Measurements from ENCODE around the gene TLK2. TPM values are rescaled to one million over a fixed set of nuclear protein-coding genes. Genes with fewer than 3 reads are reported as not detected.

TLK2 gene
- polyA plus RNA-seq, 2 of the 4 experiments (the other 2 are of a cell fraction), result 30.4 to 68.7 TPM

DNA sequence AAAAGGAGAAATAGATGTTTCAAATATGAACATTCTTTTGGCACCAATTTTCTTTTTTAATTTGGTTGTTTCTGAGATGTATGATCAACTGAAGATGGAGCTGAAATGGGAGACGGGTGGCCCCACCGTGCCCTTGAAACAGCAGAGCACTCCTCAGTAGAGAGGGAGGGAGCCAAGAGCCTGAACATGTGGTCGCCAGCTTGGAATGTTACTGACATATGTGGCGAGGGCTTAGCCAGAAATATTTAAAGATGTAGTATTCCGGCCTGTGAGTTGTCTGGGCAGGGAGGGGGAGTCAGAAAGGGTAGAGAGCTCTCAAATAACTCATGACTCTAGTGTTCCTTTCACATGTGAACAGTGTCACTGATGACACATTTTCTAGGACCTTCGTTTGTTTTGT lies 135.5 kb downstream of the TLK2 start:
- CTCF ChIA-PET, result interaction anchor here (1.7 kb wide), 1 partner anchor 61 kb away, joined by 7 read pairs; no protein-coding TSS in a partner anchor
- no peak for DNase-seq (ENCODE audit: low read depth in 1 of 2, low spot score in 1 of 2)
- no peak overlapping the region for H3K4me2 ChIP-seq
- H3K27ac ChIP-seq, result no peak overlapping the region
- no peaks in the 10 kb centered on the region for H3K9me3 ChIP-seq
- POLR2A ChIA-PET, result no interaction called here
- FAIRE-seq, result no peak
- TF ChIP-seq RARB (CRISPR knock-in tag; IDR thresholded peaks at IDR 0.05), result no peak
- TF ChIP-seq, protein P1, sequence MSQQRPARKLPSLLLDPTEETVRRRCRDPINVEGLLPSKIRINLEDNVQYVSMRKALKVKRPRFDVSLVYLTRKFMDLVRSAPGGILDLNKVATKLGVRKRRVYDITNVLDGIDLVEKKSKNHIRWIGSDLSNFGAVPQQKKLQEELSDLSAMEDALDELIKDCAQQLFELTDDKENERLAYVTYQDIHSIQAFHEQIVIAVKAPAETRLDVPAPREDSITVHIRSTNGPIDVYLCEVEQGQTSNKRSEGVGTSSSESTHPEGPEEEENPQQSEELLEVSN (IDR thresholded peaks at IDR 0.05; ENCODE audit: borderline replicate concordance, low read depth), result no peak
- no peak for TF ChIP-seq JUNB (IDR thresholded peaks at IDR 0.05)
- no peak for TF ChIP-seq PHF8 (IDR thresholded peaks at IDR 0.05; ENCODE audit: borderline replicate concordance, low read depth)
- TF ChIP-seq, protein P2, sequence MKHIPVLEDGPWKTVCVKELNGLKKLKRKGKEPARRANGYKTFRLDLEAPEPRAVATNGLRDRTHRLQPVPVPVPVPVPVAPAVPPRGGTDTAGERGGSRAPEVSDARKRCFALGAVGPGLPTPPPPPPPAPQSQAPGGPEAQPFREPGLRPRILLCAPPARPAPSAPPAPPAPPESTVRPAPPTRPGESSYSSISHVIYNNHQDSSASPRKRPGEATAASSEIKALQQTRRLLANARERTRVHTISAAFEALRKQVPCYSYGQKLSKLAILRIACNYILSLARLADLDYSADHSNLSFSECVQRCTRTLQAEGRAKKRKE (CRISPR knock-in tag; IDR thresholded peaks at IDR 0.05; ENCODE audit: low read depth), result no peak
- H3K4me3 ChIP-seq, result no peak overlapping the region
- ATAC-seq, result no peak; a peak in 1 of 6 replicates
- WGBS (ENCODE audit: missing lambda C conversion rate), result 79% methylated on average over 6 of the region's 6 CpGs
- no peaks in the 10 kb centered on the region for H3K4me1 ChIP-seq

DNA sequence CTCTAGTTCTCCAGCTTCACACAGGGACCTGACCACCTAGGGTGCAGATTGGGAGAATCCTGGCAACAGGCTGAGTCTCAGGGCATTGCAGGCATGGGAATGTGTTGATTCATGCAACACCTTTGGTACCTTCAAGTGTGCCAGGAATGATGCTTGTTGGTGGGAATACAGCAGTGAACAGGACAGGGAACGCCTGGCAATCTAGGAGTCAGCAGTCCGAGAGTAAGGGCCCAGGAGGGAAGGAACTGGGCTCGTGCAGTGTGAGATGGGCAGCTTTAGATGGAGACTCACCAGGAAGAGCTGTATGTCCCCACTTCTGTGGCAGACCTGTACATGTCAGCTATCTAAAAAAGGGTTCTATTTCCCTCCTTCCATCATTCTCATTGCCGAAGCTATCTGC lies 136.9 kb downstream of the TLK2 start:
- POLR2A ChIA-PET, result no interaction called here
- WGBS (ENCODE audit: missing lambda C conversion rate), result 87% methylated on average over 4 of the region's 4 CpGs
- TF ChIP-seq, protein P3, sequence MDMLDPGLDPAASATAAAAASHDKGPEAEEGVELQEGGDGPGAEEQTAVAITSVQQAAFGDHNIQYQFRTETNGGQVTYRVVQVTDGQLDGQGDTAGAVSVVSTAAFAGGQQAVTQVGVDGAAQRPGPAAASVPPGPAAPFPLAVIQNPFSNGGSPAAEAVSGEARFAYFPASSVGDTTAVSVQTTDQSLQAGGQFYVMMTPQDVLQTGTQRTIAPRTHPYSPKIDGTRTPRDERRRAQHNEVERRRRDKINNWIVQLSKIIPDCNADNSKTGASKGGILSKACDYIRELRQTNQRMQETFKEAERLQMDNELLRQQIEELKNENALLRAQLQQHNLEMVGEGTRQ (IDR thresholded peaks at IDR 0.05), result no peak
- TF ChIP-seq CEBPB (IDR thresholded peaks at IDR 0.05) (no peak), MAFK (IDR thresholded peaks at IDR 0.05; ENCODE audit: partially characterized antibody) (no peak), GATA3 (IDR thresholded peaks at IDR 0.05; ENCODE audit: borderline replicate concordance) (no peak), ZSCAN20 (CRISPR knock-in tag; IDR thresholded peaks at IDR 0.05) (no peak), TFCP2L1 (CRISPR knock-in tag; IDR thresholded peaks at IDR 0.05) (no peak), CHD2 (IDR thresholded peaks at IDR 0.05; ENCODE audit: low read length, partially characterized antibody) (no peak), POLR2AphosphoS2 (conservative IDR thresholded peaks at IDR 0.05; ENCODE audit: low read length) (no peak), NFE2L2 (conservative IDR thresholded peaks at IDR 0.05; ENCODE audit: low read length) (no peak)
- no peaks in the 10 kb centered on the region for H3K4me1 ChIP-seq
- ATAC-seq (no peak), FAIRE-seq (no peak), DNase-seq (ENCODE audit: low read depth in 1 of 2, low spot score in 1 of 2) (no peak)
- CTCF ChIA-PET, result interaction anchor here (1.1 kb wide), 1 partner anchor 35 kb away, joined by 3 read pairs; no protein-coding TSS in a partner anchor
- no peak overlapping the region for H3K27ac ChIP-seq
- H3K4me3 ChIP-seq, result no peak overlapping the region
- no peaks in the 10 kb centered on the region for H3K9me3 ChIP-seq
- H3K4me2 ChIP-seq, result no peak overlapping the region

DNA sequence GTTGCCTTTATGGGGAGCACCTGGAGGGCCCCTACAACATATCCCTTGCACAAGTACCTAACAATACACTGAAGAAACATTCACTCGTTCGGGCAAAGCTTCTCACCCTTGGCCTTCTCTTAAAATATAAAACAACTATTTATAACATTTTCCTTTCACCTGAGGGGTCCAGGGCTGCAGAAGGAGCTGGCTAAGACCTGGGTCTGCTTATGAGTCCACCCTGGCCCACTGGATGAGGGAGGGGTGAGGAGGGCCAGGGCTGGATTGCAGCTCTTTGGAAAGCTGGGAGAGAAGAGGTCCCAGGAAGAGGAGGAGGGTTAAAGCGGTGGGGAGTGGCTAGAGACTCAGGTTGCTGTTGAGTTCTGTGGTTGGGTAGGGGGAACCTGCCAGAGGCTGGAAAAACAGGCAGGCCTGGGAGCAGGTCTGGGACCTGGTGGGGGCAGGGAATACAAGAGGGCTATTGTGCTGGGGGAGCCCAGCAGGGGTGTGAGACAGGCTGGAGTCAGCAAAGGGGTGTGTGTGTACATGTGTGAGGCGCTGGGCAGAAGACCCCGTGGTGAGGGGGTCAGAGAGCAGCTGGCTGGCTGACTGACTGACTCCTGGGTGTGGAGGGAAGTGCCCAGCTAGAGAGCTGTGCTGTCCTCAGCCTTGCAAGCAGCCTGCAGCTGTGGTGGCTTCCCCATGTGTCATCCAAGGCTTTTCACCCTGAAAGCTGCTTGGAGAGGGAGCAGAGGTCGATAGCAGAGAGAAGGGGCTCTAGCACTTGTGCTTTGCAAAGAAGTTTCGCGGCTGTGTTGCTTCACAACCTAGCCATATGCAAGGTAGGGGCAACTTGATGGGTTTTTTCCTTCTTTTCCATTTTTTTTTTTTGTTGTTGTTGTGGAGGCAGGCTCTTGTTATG lies 138.6 kb downstream of the TLK2 start:
- Histone ChIP-seq H3K4me1 (no peaks in the 10 kb centered on the region), H3K27ac (no peak overlapping the region), H3K4me2 (no peak overlapping the region), H3K9me3 (no peaks in the 10 kb centered on the region), H3K4me3 (no peak overlapping the region)
- ChIA-PET CTCF (interaction anchor here (0.8 to 1.8 kb wide), 2 partner anchors 15 to 51 kb away, joined by 3 to 6 read pairs; no protein-coding TSS in a partner anchor), POLR2A (no interaction called here)
- FAIRE-seq, result no peak
- TF ChIP-seq POLR2AphosphoS2 (conservative IDR thresholded peaks at IDR 0.05; ENCODE audit: low read length) (0 out of 2 replicates have a peak, but pooled peaks have one; percentile 65), PHF8 (IDR thresholded peaks at IDR 0.05; ENCODE audit: borderline replicate concordance, low read depth) (no peak)
- no peak for DNase-seq (ENCODE audit: low read depth in 1 of 2, low spot score in 1 of 2)
- peak in 1 of 2 experiments; percentile 11; a peak in 3 of 6 replicates for ATAC-seq
- WGBS (ENCODE audit: missing lambda C conversion rate), result 91% methylated on average over 8 of the region's 8 CpGs

DNA sequence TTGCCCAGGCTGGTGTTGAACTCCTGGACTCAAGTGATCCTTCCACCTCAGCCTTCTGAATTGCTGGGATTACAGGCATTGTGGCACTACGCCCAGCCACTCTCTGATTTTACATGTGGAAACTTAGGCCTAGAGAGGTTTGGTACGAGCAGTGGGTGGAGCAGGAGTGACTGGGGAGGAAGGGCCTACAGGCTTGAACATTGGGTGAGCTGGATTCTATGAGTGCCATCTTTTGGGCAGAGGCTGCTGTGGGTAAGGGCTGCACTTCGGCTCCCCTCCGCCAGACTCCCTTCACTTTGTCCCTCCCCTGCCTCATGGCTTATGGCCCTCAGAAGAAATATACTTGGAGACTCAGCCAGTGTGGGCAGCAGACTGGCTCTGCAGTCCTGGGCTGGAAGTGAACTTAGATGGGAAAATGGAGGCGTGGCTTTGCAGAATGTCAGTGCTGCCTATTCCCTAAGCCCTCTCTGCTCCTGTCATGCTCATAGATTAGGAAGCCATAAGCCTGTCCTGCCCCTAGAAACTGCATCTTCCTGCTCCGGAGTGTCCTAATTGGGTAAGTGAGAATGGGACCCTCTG lies 139.4 kb downstream of the TLK2 start:
- TF ChIP-seq HOXB13 (CRISPR knock-in tag; IDR thresholded peaks at IDR 0.05; ENCODE audit: low read depth) (no peak), MAFK (IDR thresholded peaks at IDR 0.05; ENCODE audit: partially characterized antibody) (no peak), SREBF2 (IDR thresholded peaks at IDR 0.05) (no peak), ZNF302 (CRISPR knock-in tag; IDR thresholded peaks at IDR 0.05) (no peak), RCOR1 (IDR thresholded peaks at IDR 0.05; ENCODE audit: low read depth, low read length) (no peak), RARB (CRISPR knock-in tag; IDR thresholded peaks at IDR 0.05) (no peak), TP53 (CRISPR knock-in tag; IDR thresholded peaks at IDR 0.05) (no peak), EHMT2 (IDR thresholded peaks at IDR 0.05; ENCODE audit: low read depth) (no peak), PHF8 (IDR thresholded peaks at IDR 0.05; ENCODE audit: borderline replicate concordance, low read depth) (no peak), NPAS2 (CRISPR knock-in tag; IDR thresholded peaks at IDR 0.05; ENCODE audit: borderline replicate concordance) (no peak), HOXA7 (CRISPR knock-in tag; IDR thresholded peaks at IDR 0.05) (no peak)
- H3K27ac ChIP-seq, result no peak overlapping the region
- no peak overlapping the region for H3K4me2 ChIP-seq
- DNase-seq (ENCODE audit: low read depth in 1 of 2, low spot score in 1 of 2) (no peak), ATAC-seq (peak in 1 of 2 experiments; percentile 12; a peak in 3 of 6 replicates), FAIRE-seq (no peak)
- ChIA-PET POLR2A (no interaction called here), CTCF (interaction anchor here (0.5 to 1.8 kb wide), 3 partner anchors 11 to 25 kb away, joined by 3 to 6 read pairs (median 4); no protein-coding TSS in a partner anchor)
- whole genome bisulfite sequencing (ENCODE audit: missing lambda C conversion rate), result 90% methylated on average over 6 of the region's 6 CpGs
- no peaks in the 10 kb centered on the region for H3K4me1 ChIP-seq
- no peak overlapping the region for H3K4me3 ChIP-seq
- H3K9me3 ChIP-seq, result no peaks in the 10 kb centered on the region
